Muscle layer of colon (tissue), 2 donors: Measurements from ENCODE around the gene VGLL1.

Source experiments
- H3K27ac ChIP-seq: one replicate; pipeline ENCODE4 v1.7.0; 2013; ENCODE audit warnings: low read depth, mild to moderate bottlenecking, low read length, moderate library complexity
- H3K27me3 ChIP-seq, 2 donors: one replicate each; pipeline ENCODE4 v1.7.0; 2013; ENCODE audit warnings: low read length in 2 of 2, mild to moderate bottlenecking in 2 of 2; ENCODE audit not compliant: insufficient read depth in 2 of 2, control insufficient read depth in 1 of 2
- H3K36me3 ChIP-seq: one replicate; pipeline ENCODE4 v1.7.0; 2013; ENCODE audit warnings: mild to moderate bottlenecking, low read length; ENCODE audit not compliant: insufficient read depth
- H3K4me1 ChIP-seq: one replicate; pipeline ENCODE4 v1.7.0; 2013; ENCODE audit warnings: mild to moderate bottlenecking, low read length; ENCODE audit not compliant: insufficient read depth
- H3K4me3 ChIP-seq, 2 donors: one replicate each; pipeline ENCODE4 v1.7.0; 2013; ENCODE audit warnings: low read length in 2 of 2, low read depth in 1 of 2, mild to moderate bottlenecking in 1 of 2, moderate library complexity in 1 of 2
- H3K9ac ChIP-seq: one replicate; pipeline ENCODE4 v1.7.0; 2013; ENCODE audit warnings: low read length
- H3K9me3 ChIP-seq: one replicate; pipeline ENCODE4 v1.7.0; 2013; ENCODE audit warnings: mild to moderate bottlenecking, low read length
- donor health status: abdominal sarcoma.
- donor health status: Adenocarcinoma of cecum.

VGLL1 gene

GRCh38 chrX:136555694-136556093, 23.7 kb downstream of the VGLL1 start:
- Histone ChIP-seq H3K4me1 (no peaks in the 10 kb centered on the region), H3K9ac (no peak overlapping the region), H3K36me3 (no peaks in the 10 kb centered on the region), H3K27ac (no peak overlapping the region), H3K27me3 (peaks cover 4% of the 10 kb centered on the region in 2 donors), H3K4me3 (no peak overlapping the region), H3K9me3 (no peaks in the 10 kb centered on the region)

GRCh38 chrX:136572030-136572429, 40.0 kb downstream of the VGLL1 start:
- H3K27ac ChIP-seq: no peak overlapping the region
- H3K27me3 ChIP-seq: peaks cover 0 to 7% of the 10 kb centered on the region in 2 donors
- no peak overlapping the region for H3K4me3 ChIP-seq
- no peaks in the 10 kb centered on the region for H3K9me3 ChIP-seq
- H3K36me3 ChIP-seq: no peaks in the 10 kb centered on the region
- H3K9ac ChIP-seq: no peak overlapping the region
- H3K4me1 ChIP-seq: no peaks in the 10 kb centered on the region

- Histone ChIP-seq H3K36me3 (no peaks in the 10 kb centered on the region), H3K9me3 (no peaks in the 10 kb centered on the region), H3K27ac (no peak overlapping the region), H3K4me1 (no peaks in the 10 kb centered on the region), H3K4me3 (no peak overlapping the region), H3K27me3 (peaks cover 0 to 7% of the 10 kb centered on the region in 2 donors), H3K9ac (no peak overlapping the region)
Observed at GRCh38 chrX:136574548-136574947, 42.5 kb downstream of the VGLL1 start.

- Histone ChIP-seq H3K27me3 (peaks cover 0 to 7% of the 10 kb centered on the region in 2 donors), H3K4me1 (no peaks in the 10 kb centered on the region), H3K9me3 (no peaks in the 10 kb centered on the region), H3K27ac (no peak overlapping the region), H3K9ac (no peak overlapping the region), H3K4me3 (no peak overlapping the region), H3K36me3 (no peaks in the 10 kb centered on the region)
Observed at GRCh38 chrX:136577552-136577951, 45.5 kb downstream of the VGLL1 start.

- Histone ChIP-seq H3K9ac (no peak overlapping the region), H3K27me3 (peaks cover 0 to 7% of the 10 kb centered on the region in 2 donors), H3K27ac (no peak overlapping the region), H3K4me1 (no peaks in the 10 kb centered on the region), H3K9me3 (no peaks in the 10 kb centered on the region), H3K4me3 (no peak overlapping the region), H3K36me3 (no peaks in the 10 kb centered on the region)
Observed at GRCh38 chrX:136580316-136580715, 48.3 kb downstream of the VGLL1 start.

- no peaks in the 10 kb centered on the region for H3K9me3 ChIP-seq
- no peaks in the 10 kb centered on the region for H3K27me3 ChIP-seq
- H3K4me3 ChIP-seq: no peak overlapping the region
- H3K27ac ChIP-seq: no peak overlapping the region
- H3K9ac ChIP-seq: no peak overlapping the region
- H3K4me1 ChIP-seq: no peaks in the 10 kb centered on the region
- H3K36me3 ChIP-seq: no peaks in the 10 kb centered on the region
Observed at GRCh38 chrX:136582624-136583023, 50.6 kb downstream of the VGLL1 start.

GRCh38 chrX:136584545-136584944, 52.5 kb downstream of the VGLL1 start:
- no peaks in the 10 kb centered on the region for H3K36me3 ChIP-seq
- no peak overlapping the region for H3K4me3 ChIP-seq
- H3K4me1 ChIP-seq: no peaks in the 10 kb centered on the region
- no peak overlapping the region for H3K27ac ChIP-seq
- peaks cover 0 to 8% of the 10 kb centered on the region in 2 donors for H3K27me3 ChIP-seq
- H3K9me3 ChIP-seq: no peaks in the 10 kb centered on the region
- no peak overlapping the region for H3K9ac ChIP-seq

- Histone ChIP-seq H3K27ac (no peak overlapping the region), H3K9ac (no peak overlapping the region)
Observed at GRCh38 chrX:136585262-136585661, 53.2 kb downstream of the VGLL1 start.

GRCh38 chrX:136585960-136586359, 53.9 kb downstream of the VGLL1 start:
- Histone ChIP-seq H3K9ac (no peak overlapping the region), H3K4me3 (no peak overlapping the region), H3K4me1 (no peaks in the 10 kb centered on the region), H3K27ac (no peak overlapping the region), H3K27me3 (peaks cover 0 to 8% of the 10 kb centered on the region in 2 donors), H3K36me3 (no peaks in the 10 kb centered on the region), H3K9me3 (no peaks in the 10 kb centered on the region)

More at GRCh38 chrX:136585262-136585661, 53.2 kb downstream of the VGLL1 start:
- H3K27me3 ChIP-seq: peaks cover 0 to 8% of the 10 kb centered on the region in 2 donors
- H3K4me1 ChIP-seq: no peaks in the 10 kb centered on the region
- H3K36me3 ChIP-seq: no peaks in the 10 kb centered on the region
- H3K9me3 ChIP-seq: no peaks in the 10 kb centered on the region
- H3K4me3 ChIP-seq: no peak overlapping the region

- Histone ChIP-seq H3K27me3 (peaks cover 0 to 8% of the 10 kb centered on the region in 2 donors), H3K9me3 (no peaks in the 10 kb centered on the region), H3K27ac (no peak overlapping the region), H3K36me3 (no peaks in the 10 kb centered on the region), H3K4me1 (no peaks in the 10 kb centered on the region), H3K9ac (no peak overlapping the region), H3K4me3 (no peak overlapping the region)
Observed at GRCh38 chrX:136586386-136586785, 54.4 kb downstream of the VGLL1 start.

GRCh38 chrX:136587532-136587931, 55.5 kb downstream of the VGLL1 start:
- peaks cover 0 to 8% of the 10 kb centered on the region in 2 donors for H3K27me3 ChIP-seq

GRCh38 chrX:136588036-136588435, 56.0 kb downstream of the VGLL1 start:
- no peaks in the 10 kb centered on the region for H3K4me1 ChIP-seq
- H3K36me3 ChIP-seq: no peaks in the 10 kb centered on the region
- no peak overlapping the region for H3K9ac ChIP-seq
- no peak overlapping the region for H3K27ac ChIP-seq
- H3K9me3 ChIP-seq: no peaks in the 10 kb centered on the region
- no peak overlapping the region for H3K4me3 ChIP-seq
- peaks cover 0 to 8% of the 10 kb centered on the region in 2 donors for H3K27me3 ChIP-seq

More at GRCh38 chrX:136587532-136587931, 55.5 kb downstream of the VGLL1 start:
- no peaks in the 10 kb centered on the region for H3K9me3 ChIP-seq
- H3K4me1 ChIP-seq: no peaks in the 10 kb centered on the region
- H3K4me3 ChIP-seq: no peak overlapping the region
- H3K27ac ChIP-seq: no peak overlapping the region
- no peaks in the 10 kb centered on the region for H3K36me3 ChIP-seq
- no peak overlapping the region for H3K9ac ChIP-seq
